ENCODE results near the gene LTO1.

DNA sequence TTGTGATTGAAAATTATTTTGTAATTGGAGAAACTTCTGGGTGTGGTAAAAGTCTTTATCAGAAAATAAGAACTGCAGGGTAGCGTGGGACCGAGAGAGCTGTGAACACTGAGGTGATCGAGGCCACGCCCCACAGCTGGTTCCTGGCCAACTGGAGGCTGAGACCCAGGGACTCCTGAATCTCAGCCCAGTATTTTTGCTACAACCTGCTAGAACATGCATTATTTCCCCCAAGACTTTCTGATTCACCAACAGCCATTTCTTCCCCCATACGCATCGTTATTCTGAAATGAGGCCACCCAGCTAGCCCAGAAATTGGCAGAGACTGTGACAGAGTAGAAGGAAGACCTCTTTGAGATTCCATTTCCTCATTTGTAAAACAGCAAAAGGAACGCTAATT lies 32.0 kb upstream of the LTO1 start:
- TF ChIP-seq ESRRA (IDR thresholded peaks at IDR 0.05; ENCODE audit: borderline replicate concordance, low read length) (no peak), EP300 (IDR thresholded peaks at IDR 0.05) (no peak), JUN (IDR thresholded peaks at IDR 0.05) (no peak), CBX2 (IDR thresholded peaks at IDR 0.05; ENCODE audit: borderline replicate concordance, low read depth) (no peak), POLR2A (IDR thresholded peaks at IDR 0.05; ENCODE audit: low read length) (no peak), CHD4 (IDR thresholded peaks at IDR 0.05; ENCODE audit: borderline replicate concordance) (no peak), BHLHE40 (IDR thresholded peaks at IDR 0.05; ENCODE audit: low read depth, low read length) (no peak), SMC3 (IDR thresholded peaks at IDR 0.05) (no peak), CHD2 (IDR thresholded peaks at IDR 0.05; ENCODE audit: low read length, partially characterized antibody) (no peak), MYC (IDR thresholded peaks at IDR 0.05; ENCODE audit: borderline replicate concordance, low read length) (no peak), KDM1A (IDR thresholded peaks at IDR 0.05; ENCODE audit: low read depth) (no peak), RAD21 (conservative IDR thresholded peaks at IDR 0.05 in 1 of 2, IDR thresholded peaks at IDR 0.05 in 1 of 2) (no peak)
- TF ChIP-seq, protein P1, sequence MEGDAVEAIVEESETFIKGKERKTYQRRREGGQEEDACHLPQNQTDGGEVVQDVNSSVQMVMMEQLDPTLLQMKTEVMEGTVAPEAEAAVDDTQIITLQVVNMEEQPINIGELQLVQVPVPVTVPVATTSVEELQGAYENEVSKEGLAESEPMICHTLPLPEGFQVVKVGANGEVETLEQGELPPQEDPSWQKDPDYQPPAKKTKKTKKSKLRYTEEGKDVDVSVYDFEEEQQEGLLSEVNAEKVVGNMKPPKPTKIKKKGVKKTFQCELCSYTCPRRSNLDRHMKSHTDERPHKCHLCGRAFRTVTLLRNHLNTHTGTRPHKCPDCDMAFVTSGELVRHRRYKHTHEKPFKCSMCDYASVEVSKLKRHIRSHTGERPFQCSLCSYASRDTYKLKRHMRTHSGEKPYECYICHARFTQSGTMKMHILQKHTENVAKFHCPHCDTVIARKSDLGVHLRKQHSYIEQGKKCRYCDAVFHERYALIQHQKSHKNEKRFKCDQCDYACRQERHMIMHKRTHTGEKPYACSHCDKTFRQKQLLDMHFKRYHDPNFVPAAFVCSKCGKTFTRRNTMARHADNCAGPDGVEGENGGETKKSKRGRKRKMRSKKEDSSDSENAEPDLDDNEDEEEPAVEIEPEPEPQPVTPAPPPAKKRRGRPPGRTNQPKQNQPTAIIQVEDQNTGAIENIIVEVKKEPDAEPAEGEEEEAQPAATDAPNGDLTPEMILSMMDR (IDR thresholded peaks at IDR 0.05): no peak
- TF ChIP-seq, protein P2, sequence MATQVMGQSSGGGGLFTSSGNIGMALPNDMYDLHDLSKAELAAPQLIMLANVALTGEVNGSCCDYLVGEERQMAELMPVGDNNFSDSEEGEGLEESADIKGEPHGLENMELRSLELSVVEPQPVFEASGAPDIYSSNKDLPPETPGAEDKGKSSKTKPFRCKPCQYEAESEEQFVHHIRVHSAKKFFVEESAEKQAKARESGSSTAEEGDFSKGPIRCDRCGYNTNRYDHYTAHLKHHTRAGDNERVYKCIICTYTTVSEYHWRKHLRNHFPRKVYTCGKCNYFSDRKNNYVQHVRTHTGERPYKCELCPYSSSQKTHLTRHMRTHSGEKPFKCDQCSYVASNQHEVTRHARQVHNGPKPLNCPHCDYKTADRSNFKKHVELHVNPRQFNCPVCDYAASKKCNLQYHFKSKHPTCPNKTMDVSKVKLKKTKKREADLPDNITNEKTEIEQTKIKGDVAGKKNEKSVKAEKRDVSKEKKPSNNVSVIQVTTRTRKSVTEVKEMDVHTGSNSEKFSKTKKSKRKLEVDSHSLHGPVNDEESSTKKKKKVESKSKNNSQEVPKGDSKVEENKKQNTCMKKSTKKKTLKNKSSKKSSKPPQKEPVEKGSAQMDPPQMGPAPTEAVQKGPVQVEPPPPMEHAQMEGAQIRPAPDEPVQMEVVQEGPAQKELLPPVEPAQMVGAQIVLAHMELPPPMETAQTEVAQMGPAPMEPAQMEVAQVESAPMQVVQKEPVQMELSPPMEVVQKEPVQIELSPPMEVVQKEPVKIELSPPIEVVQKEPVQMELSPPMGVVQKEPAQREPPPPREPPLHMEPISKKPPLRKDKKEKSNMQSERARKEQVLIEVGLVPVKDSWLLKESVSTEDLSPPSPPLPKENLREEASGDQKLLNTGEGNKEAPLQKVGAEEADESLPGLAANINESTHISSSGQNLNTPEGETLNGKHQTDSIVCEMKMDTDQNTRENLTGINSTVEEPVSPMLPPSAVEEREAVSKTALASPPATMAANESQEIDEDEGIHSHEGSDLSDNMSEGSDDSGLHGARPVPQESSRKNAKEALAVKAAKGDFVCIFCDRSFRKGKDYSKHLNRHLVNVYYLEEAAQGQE (IDR thresholded peaks at IDR 0.05): no peak

All from A549 (cell line).